GM18499 (cell line): ENCODE data around the gene THSD7B.

Experiments
- ATAC-seq: cut with Tn5 transposase; IDR thresholded peaks from one replicate; pipeline ENCODE4 v1.9.1; 2021; ENCODE audit warnings: moderate number of reproducible peaks; ENCODE audit not compliant: insufficient read depth, unreplicated experiment

The THSD7B gene

DNA sequence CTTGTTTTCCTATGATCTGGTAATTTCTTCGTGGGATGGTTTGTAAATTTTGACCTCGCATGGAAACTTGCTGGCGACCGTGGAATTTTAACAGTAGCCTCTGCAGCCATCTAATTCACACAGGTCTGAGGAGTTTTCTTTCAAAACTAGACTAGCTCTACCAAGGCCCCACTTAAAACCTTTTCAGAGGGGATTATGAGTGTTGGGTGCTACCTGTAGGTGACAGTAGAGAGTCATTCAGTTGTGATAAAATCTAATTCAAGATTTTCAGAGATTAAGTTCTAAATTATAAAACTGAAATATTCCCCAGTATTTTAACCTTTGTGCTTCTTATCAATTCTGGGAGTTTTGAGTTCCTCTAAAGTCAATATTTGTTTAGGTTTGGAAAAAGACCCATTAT is 31.0 kb downstream of the THSD7B start:
- no peak for ATAC-seq

DNA sequence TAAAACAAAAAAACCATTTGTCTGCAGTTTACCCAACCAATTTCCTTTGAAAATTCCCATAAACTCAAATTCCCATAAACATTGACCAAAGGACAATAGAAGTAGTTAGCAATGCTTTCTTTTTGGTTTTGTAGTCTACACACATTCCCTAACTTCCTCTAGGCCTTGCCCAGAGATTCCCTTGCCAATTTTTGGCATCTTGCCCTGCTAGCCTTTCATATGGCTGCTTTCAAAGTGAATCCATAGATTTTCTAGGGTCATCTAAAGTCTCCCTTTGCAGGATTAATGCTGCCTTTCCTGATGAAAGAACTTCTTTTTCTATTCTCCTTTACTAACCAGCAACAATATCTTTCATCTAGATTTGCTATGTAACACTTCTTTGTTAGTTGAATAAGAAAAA is 33.4 kb downstream of the THSD7B start:
- ATAC-seq = no peak

DNA sequence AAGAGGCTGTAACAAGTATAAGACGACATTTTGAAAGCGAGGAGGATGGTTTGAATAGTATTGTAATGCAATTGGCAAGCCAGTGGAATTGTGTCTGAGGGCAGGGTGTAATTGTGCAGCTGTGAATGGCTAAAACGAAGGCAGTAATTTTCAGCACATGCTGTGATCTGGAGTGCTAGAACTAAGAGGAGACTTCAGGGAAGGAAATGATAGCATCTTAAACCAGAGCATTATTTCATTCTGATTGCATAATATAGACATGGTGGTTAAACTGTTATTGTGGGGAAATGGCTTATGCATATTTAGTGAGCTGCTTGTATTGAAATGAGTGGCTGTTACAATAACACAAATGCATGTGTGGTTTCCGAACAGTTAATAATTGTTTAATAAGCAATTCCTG is 36.3 kb downstream of the THSD7B start:
- no peak for ATAC-seq

DNA sequence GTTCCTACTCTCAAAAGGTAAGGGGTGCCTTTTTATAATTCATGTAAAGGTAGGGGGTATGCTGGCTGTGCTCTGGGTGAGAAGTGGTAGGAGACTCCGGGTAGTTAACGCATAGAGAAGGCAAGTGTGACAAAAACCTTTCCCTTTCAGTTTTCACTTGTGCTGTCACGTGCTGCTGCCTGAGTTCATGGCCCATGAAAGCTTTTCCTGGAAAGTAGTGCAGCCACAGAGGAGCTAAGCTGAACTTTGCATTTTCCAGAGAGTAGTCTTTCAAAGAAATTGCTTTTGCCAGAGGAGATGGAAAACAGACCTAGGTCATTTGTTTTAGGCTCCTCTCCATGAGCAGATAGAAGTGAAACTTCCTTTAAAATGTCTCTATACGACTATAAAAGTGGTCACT is 44.7 kb downstream of the THSD7B start:
- no peak for ATAC-seq

GRCh38 chr2:136818839-136819238 is 53.5 kb downstream of the THSD7B start:
- no peak for ATAC-seq

- no peak for ATAC-seq
Measured at GRCh38 chr2:136823291-136823690, 57.9 kb downstream of the THSD7B start.

DNA sequence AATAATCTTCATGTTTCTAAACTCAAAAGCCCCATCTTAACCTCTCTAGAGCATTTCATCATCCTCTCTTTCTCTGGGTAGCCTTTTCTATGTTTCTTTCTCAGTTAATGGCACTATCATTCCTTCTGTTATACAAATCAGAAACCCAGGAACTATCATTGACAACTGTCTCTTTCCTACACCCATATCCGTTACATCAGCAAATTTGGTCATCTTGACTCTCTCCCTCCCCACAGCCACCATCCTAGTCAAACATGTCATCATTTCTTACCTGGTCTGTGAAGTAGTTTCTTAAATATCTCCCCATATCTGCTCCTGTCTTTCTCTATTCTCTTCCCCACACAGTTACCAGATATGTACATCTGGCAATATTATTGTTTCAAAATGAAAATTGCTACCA is 62.8 kb downstream of the THSD7B start:
- ATAC-seq = no peak

DNA sequence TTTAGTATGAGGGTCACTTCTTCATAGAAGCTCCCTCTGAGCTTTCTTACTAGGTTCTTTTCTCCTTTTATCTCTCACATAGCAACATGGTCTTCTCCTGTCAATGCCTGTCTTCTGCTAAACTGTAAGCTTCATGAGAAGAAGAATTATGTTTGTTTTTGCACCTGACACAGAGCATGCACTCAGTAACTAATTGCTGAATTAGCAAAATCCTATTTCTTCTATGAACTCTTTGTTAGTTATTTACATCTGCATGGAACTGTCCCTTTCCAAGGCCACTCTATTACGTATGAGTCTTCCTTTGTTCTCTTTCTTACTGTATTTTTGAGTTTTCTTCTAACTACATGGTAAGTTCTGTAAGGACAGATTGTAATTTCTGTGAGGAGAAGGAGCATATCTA is 63.4 kb downstream of the THSD7B start:
- no peak for ATAC-seq

- no peak for ATAC-seq
Measured at GRCh38 chr2:136844546-136844945, 79.2 kb downstream of the THSD7B start.

DNA sequence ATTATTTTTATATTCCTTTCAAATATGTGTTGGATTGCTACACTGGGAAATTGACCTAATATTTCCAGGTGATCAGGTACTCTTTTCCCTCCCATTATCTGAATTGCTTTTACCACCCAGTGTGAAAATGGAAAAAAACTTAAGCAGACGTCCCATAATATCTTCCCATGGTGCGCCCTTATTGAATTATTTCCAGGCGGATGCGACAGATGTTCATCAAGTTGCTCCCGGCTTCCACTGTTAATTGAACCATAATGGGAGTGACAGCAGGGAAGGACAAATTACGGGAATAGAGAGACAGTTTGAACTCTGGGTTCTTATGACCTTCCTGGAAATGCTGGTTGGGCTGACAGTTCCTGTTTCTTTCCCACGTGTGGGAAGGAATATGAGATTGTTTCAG is 93.3 kb downstream of the THSD7B start:
- ATAC-seq = no peak

- ATAC-seq = no peak
Measured at GRCh38 chr2:136860443-136860958, 95.2 kb downstream of the THSD7B start.

- no peak for ATAC-seq
Measured at GRCh38 chr2:136863468-136863867, 98.1 kb downstream of the THSD7B start.

DNA sequence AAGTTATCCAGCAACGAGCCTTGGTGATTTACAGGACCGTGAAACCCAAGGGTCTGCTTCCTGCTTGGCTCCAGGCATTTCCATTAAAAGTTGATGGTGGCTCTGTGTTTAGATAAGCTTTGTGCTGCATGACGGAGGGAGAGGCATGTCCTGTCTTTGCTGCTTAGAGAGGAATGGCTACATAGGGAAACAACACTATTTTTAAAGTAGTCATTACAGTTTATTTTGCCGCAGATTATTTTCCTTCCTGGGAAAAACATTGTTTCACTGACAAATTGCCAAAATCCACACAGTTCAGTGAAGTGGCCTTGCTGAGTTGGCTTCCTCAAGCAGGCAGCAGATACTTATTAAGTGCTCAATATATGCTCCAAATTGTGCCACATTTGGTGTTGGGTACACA is 98.5 kb downstream of the THSD7B start:
- no peak for ATAC-seq

DNA sequence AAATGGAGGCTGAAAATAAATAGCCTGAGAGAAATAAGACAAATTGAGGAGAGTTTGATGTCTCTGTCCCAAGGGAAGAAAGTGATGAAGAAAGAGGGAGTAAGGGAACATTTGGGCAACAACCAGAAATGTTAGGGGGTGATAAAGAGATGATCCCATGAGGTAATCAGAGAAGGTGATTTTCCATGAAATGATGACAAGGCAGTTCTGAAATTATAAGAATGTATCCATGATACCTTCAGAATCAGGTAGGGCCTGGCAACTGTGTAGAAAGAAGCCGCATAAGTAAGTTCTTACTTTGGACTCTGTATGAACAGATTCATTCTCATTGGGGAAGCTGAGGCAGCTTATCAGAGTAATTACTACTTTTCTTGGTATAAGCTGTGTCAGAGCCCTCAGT is 106.1 kb downstream of the THSD7B start:
- no peak for ATAC-seq

DNA sequence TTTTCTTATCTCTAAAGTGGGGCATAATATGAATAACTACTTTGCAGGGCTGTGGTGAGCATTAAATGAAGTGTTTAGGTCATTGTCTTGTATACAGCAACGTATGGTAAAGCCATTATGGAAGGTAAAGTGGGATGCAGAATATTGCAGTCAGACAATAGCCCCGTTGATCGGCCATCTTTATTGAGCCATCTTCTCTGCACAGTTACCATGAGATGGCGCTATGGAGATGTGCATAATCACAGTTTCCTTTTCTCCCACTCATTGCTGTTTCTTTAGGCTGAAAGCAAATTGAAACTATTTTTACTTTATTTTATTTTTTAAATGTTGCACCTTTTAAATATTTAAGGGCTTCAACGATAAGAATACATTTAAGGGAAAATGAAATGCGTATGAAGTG is 108.9 kb downstream of the THSD7B start:
- no peak for ATAC-seq

DNA sequence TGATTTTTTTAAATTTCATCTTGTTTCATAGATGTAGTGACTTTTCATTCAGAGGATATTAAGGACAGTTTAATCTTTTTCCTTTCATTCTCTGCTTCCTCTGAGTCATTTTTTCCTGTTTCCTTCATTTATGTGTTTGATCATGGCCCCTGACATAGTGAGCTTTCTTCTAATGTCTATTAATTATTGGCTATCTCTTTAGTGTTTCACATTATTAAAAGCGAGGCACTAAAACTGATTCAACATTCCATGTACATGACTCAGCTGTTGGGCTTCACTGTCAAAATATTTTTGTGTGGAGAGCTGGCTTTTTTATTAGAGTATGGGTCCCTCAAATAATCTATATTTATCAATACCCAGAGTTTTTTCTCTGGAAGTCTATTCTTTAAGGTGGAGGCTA is 125.8 kb downstream of the THSD7B start:
- ATAC-seq = no peak

GRCh38 chr2:136894007-136894634 is 128.8 kb downstream of the THSD7B start:
- ATAC-seq = no peak

DNA sequence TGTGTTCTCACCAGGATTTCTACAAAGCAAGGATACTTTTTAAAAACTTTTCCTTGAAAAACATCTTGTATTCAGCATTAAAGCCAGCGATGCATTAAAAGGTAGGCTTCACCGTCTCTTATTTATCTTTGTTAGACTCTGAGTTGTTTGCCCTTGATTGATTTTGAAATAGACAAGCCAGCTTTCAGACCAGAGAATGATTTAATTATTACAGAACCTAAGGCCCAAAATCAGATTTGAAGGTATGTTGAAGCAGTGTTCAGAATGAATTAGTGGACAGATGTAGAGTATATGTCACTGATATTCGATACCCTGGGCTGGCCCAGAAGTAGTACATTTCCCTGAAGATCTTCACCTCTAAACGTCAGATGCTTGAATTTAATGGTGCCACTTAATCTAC is 136.4 kb downstream of the THSD7B start:
- no peak for ATAC-seq

GRCh38 chr2:136905779-136906178 is 140.4 kb downstream of the THSD7B start:
- no peak for ATAC-seq

- no peak for ATAC-seq
Measured at GRCh38 chr2:136909777-136910176, 144.4 kb downstream of the THSD7B start.

DNA sequence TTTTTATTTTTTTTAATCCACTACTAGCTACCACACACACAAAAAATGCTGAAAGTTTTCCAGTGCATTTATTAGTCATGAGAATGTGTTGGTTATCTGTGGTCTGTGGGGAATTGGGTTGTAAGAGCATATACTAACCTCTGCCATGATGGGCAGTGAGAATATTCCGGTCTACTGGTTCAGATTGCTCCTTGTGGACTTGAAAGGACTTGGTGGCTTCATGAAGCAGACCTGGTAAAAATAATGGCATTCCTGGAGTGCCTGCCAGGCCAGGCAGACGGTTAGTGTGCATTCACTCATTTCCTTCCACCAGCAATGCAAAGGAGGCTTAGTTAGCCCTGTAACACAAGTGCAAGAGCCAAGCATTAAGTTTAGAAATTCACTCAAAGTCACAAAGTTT is 150.8 kb downstream of the THSD7B start:
- no peak for ATAC-seq

DNA sequence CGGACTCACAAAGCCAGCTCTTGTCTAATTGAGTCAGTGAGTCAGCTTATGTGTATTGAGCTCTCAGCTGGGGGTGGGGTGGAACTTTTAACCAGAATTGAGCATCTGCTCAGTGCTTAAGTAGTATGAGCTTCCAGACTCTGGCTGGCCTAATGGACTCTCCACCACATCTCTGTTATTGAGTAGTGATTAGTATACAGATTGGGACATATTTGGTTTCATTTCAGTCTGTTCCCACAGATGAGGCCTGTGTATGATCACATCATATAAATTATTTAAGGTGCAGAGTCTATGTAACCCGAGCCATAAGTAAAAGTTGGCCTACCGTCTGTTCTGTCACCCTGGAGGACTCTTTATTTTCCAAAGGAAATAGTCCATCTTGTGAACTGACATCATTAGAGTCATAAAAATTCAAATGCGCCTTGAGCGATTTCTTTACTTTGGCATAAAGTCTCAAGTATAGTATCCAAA is 152.1 kb downstream of the THSD7B start:
- no peak for ATAC-seq

- no peak for ATAC-seq
Measured at GRCh38 chr2:136919682-136920081, 154.3 kb downstream of the THSD7B start.
